Endothelial cell of hepatic sinusoid (primary cell): ENCODE measurements around the gene PRRT3.

Source experiments
- in situ Hi-C: cut with HindIII; loops from 2 replicates; pipeline ENCODE4 v1.10.0; 2017; ENCODE audit warnings: low sequenced_read_pairs

Gene PRRT3

DNA sequence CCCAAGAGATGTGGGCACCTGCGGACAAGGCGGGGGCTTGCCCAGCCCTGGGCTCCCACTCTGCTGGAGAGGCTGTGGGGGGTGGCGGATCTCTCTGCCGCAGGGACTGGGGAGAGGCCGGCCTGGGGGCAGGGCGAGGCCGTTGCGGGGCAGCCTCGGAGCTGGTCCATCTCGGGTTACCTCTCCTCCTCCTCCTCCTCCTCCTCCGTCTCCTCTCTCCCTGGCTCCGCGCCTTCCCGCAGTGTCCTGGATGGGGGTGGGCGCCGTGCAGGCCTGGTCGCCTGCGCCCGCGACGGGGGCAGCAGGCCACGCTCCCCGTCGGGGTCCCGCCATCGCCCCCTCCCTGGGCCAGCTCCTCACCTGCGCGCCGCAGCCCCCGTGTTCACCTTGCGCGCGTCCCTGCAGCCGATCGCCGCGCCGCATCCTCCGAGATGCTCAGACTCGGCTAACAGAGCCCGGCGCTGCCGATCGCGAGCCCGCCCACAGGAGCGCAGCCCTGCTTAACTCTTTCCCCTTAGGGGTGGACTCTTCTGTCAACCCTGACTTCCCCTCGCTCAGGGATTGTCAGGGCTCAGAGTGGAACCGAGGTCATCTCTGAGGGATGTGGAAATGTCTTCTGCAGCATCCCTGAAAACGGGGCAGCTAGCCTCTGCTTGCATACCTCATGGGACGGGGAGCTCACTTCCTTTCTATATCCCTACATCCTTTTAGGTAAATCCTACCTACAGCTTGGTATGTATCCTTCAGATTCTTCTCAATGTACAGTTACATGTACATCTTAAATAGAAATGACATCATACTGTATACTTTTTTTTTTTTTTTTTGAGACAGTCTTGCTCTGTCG, at the start of gene PRRT3:
Gene PRRT3, minus strand, starts transcription at position 447 of the 844 bp plus-strand sequence. CDS start 2,293 bp downstream, outside the sequence.
- in situ Hi-C loops, result no loop called here

DNA sequence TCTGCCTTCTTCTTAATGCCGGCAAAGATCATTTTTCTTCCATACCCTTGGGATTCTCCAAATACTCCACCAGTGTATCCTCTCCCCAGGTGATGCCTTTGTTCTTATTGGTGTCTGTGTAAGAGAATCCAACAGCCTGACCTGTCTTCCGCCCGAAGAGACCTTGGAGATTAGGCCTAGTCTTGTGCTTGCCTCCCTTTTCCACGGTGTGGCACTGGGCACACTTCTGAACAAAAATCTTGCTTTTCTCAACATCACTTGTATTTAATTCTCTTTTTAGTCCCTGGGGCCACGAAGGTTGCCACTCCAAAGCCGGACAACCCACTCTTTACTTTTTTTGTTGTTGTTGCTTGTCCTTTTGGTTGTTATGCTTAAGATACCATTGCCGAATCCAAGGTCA, 48.5 kb upstream of the PRRT3 start:
- in situ Hi-C loops, result no loop called here

DNA sequence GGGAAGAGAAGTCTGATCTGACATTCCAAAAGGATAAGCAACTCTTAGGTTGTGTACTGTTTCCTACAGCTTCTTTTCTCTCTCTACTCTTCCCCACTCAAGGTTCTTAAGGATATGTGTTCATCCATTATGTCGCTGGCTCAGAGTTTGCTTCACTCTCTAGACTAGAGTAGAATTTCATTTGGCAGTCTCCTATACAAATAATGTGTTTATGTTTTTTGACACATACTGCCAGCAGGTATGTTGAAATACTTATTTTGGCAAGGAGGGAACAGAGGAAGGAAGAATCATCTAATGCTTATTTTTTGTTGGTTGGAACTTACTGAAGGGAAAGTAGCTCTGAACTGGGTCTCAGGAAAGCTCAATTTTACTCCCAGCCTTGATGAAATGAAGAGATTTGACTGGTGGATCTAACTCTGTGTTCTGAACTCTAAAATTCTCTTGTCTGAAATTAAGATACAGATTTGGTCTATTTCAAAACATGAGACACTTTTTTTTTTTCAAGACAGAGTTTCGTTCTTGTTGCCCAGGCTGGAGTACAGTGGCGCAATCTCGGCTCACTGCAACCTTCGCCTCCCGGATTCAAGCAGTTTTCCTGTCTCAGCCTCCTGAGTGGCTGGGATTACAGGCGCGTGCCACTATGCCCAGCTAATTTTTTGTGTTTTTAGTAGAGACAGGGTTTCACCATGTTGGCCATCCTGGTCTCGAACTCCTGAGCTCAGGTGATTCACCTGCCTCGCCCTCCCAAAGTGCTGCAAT, 42.1 kb upstream of the PRRT3 start:
- in situ Hi-C loops, result no loop called here

DNA sequence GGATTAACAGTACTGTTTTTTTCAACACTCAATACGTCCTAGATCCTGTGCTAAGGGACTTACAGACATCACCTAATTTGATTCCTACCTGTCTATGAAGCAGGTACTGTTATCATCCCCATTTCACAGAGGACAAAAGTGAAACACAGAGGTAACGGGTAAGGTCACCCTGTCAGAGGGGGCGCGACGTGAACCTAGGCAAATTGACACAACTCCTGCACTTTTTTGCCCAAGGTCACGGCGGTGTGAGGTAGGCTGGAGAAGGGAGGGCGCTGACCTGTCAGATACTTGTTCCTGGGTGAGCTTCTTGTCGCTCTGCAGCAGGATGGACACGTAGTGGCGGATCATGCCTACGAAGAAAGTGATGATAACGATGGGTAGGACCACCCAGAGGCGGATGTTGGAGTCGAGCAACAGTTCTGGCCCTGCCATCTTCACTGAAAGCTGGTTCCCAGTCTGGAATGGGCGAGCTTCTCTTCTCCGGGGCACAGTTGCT, 34.1 kb upstream of the PRRT3 start:
- in situ Hi-C loops, result no loop called here

DNA sequence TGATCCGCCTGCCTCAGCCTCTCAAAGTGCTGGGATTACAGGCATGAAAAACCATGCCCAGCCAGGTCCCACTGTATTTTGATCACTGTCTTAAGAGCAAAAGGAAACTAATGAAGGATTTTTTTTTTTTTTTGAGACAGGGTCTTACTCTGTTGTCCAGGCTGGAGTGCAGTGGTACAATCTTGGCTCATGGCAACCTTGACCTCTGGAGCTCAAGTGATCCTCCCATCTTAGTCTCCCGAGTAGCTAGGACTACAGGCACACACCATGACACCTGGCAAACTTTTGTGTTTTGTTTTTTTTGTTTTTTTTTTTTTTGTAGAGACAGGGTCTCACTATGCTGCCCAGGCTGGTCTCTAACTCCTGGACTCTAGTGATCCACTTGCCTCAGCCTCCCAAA, 28.0 kb upstream of the PRRT3 start:
- in situ Hi-C loops, result no loop called here

DNA sequence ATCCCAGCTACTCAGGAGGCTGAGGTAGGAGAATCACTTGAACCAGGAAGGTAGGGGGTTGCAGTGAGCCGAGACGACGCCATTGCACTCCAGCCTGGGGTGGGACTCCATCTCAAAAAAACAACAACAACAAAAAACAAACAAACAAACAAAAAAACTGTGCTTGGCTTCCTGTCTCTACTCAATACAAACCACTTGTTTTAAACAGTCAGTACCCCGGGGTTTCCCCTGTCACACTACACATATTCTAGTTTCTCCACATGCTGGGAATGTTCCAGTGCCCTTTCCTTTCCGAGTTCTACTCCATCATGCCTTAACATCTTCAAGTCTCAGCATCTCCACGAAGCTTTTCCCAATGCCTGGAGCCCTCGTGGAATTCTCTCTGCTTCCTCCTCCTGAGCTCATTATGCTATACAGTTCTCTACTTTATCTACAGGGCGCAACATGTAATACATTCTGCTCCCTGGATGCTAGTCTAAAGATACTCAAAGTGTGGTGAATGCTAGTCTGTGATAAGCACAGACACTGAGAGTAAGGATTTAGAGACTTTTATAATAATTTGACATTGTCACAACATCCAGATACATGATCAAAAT, 26.6 kb upstream of the PRRT3 start:
- in situ Hi-C loops, result no loop called here

DNA sequence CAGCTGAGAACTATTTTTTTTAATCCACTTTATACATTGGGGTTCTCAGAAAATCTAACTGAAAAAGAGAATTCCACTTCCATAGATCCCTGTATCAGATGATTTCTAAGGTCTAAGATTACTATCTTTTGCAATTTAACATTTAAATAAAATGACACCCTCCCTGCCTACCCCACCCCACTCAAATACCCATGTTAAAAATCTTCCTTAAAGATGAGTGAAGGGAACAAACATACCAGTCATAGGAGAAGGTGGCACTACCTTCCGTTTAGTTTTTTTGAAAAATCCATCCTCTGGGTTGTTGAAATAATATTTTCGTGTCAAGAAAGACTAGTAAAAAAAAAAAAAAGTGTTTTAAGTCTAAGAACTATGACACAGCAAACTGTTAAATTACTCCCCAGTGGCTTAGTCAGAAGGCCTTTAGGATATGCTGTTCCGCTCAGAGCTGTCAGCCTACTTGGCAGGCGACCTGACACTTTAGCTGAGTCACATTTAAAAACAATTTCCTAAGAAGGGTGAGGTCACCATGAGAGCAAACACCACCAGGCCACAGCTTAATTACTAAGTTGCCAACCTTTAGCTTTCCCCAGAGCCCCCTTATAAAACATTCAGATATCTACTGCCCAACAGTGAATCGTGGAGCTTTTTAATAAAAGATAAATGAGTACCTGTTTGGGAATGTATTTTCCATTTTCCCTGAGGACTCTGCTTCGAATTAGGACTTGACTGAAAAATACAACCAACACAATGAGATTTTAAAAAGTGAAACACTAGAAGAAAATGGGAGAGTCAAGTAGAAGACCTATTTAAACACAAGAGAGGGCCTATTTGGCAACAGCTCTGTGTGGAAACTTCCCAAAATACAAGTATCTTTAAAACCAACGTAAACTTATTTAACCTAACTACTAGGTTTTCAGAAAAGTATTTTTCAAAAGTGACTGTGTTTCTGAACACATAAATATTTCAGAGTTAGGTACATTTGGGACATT, 24.8 kb upstream of the PRRT3 start:
- in situ Hi-C loops, result no loop called here

DNA sequence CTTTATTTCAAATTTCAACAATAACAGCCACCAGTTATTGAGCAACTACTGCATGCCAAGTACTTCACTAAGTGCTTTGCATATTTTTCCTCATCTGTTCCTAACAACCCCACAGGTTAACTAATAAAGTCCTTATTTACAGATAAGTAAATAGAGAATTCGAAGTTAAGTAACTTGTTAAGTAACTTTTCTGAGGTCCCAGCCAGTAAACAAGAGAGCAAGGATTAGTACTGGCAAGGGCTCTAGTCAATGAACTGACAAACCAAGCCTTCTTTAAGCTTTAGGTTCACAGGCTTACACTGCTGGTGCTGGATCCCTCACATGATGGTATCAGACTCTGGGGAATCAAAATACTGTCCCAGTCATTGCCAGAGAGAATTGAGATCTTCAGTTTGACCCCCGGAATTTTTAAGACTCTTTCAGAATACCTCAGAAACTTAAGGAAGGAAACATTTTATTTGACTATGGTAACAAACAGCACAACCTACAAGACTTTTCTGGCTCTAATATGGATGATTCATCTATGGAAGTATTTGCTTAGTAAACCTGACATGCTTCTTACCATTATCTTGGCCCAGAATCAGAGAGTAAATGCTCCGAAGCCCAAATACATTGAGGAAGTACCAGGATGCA, 17.9 kb upstream of the PRRT3 start:
- in situ Hi-C loops, result loop anchor here (5.0 kb wide), 1 partner anchor 292 kb away; no protein-coding TSS in a partner anchor

DNA sequence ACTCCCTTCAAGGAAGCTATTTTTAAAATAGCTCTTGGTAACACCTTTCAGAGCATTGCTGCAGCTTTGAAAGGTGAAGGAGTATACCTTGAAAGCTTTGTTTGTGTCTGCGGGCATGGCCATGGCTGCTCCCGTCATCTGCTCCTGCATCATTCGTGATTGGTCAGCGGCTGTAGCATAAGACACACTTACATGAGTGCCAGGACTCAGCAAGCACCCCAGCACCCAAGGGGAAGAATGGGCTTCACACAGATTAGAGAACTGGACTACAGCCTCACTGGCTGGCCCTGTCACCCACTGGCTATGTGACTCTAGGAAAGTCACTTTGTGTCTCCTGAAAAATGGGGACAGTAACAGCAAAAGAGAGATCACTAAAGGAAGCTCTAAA, 17.4 kb upstream of the PRRT3 start:
- in situ Hi-C loops, result loop anchor here (5.0 kb wide), 2 partner anchors 63 to 293 kb away; no protein-coding TSS in a partner anchor

DNA sequence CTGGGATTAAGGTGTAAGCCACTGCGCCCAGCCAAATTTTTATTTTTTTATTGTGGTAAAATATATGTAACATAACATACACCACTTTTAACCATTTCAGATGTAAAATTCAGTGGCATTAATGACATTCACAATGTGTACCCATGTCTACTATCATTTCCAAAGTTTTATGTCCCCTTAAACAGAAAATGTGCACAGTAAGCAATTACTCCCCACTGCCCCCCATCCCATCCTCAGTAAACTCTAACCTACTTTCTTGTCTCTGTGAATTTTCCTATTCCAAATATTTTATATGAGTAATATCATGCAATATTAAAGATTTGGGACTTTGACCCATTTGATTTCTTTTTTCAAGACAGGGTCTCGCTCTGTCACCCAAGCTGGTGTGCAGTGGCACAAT, 14.6 kb upstream of the PRRT3 start:
- in situ Hi-C loops, result loop anchor here (5.0 kb wide), 1 partner anchor 65 kb away; no protein-coding TSS in a partner anchor

DNA sequence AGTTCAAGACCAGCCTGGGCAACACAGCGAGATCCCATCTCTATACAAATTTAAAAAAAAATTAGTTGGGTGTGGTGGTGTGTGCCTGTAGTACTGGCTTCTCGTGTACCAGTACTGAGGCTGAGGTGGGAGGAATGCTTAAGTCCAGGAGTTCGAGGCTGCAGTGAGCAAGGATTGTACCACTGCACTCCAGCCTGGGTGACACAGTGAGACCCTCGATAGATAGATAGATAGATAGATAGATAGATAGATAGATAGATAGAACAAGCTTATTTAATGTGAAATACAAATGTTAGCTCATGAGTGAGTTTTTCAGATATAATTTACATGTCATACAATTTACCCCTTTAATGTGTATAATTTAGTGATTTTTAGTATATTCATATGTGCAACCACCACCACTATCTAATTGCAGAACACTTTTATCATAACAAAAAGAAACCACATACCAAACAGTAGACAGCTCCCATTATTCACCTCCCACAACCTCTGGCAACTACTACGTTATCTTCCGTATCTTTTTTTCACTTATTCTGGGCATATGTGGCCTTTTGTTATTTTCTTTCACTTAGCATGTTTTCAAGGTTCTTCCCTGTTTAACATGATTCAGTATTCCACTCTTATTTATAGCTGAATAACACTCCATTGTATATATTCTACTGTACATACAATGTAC, 13.1 kb upstream of the PRRT3 start:
- in situ Hi-C loops, result loop anchor here (5.0 kb wide), 1 partner anchor 67 kb away; no protein-coding TSS in a partner anchor

DNA sequence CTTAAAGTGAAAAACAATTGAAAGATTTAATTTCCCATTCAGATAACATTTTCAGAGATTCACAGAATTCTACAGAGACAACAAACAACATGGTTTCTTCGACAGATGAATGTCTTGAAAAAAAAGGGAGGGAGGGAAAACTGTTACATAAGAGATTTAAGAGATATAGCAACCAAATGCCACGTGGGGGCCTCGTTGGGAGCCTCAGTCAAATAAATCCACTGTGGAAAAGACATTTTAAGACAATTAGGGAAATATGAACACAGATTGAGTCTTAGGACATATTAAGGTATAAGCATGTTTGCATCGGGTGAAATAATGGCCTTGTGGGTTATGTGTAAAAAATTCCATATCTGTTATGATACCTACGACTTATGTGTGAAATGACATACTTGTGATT, 5.0 kb upstream of the PRRT3 start:
- in situ Hi-C loops, result no loop called here

DNA sequence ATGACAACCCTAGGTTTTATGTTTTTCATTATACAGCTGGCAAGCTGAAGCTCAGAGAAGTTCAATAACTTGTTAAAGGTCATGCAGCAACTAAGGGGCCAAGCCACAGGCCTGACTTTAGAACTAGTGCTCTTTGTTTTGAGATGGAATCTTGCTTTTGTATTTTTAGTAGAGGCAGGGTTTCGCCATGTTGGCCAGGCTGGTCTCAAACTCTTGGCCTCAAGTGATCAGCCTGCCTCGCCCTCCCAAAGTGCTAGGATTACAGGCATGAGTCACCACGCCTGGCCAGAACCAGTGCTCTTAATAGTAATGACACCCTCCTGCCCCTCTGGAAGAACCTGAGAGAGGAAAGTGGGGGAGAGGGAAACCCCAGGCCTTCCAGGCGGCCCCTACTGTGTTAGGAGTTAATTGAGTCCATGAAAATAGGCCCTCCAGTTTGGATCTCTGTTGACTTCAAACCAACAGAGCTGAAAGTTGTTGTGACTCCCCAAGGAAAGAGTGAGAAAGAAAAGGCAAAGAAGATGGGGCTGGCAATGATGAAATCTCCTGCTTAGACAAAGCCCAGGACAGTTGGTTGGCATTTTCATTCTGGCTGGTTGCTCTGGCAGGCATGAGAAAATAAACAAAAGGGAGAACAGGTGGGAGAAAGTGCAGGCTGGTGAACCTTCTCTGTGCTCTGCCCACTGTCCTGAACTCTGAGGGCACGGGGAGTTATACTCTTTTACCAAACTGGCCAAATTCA, 3.6 kb upstream of the PRRT3 start:
- in situ Hi-C loops, result no loop called here

DNA sequence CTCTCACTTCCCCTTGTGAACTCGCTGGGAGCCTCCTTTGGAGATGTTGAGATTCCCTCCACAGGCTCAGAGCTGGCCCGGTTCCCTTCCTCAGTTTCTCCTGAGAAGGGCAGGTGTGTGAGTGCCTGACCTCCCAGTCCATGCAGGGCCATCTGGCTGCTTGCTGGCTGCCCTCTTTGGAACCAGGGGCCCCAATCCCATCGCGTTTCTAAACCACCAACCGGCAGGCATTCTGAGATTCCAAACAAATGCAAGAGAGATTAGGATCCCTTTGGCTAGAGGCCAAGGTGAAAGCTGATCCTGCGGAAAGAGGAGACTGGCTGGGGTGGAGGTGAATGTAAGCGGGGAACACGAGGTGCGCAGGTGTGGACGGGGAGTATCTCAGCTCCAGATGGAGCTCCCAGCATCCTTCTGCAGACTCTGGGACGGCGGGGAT, 2.9 kb upstream of the PRRT3 start:
- in situ Hi-C loops, result no loop called here

DNA sequence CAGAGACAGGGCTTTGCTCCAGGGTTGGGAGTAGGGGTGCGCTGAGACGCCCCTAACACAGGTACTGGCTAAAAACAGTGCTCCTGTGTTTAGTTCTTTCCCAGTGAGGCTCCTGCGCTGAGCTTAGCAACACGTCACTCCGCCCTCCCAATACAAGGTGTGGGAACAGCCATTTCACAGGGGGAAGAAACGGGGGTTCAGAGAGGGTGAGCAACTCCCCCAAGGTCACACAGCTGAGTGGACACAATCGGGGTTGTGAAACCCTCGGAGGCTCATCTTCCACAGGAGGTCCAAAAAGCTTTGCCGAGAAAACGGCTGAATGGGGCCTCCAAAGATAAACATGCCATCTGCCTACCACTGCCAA, 628 bp downstream of the PRRT3 start:
- in situ Hi-C loops, result no loop called here

DNA sequence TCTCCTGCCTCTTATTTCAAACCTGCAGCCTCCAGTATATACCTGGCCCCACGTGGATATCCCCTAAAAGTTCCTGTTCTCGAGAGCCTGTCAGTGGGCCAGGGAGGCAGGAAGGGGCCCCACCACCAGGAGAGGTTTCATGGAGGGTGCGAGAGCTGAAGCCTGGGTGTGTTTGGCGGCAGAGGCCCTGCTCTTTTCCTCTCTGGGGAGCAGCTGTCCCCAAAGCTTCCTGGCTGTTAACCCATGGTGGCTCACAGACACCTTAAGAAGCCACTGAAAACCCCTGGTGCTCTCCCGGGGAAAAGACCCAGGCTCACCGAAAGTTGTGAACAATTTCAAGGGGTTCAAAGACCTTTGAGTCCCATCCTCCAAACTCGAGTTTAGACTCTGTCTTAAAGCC, 1.1 kb downstream of the PRRT3 start:
- in situ Hi-C loops, result no loop called here

DNA sequence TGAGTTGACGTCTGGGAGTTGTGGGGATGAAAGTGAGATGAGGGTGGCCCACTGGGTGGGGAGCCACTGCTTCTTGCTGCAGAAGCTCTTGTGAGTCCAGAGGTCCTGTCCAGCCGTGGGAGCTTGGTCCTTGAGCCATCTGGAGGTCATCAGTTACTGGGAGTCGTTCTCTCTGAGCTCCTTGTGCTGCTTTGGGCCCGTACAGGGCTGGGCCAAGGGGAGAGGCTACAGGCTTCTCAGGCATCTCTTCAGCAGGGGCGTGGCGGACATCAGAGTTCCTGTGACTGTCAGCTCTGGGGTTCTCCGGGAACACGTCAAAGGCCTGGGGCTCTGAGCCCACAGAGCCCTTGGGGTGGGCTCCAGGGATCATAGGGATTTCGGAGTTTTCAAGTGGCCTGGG, 2.6 kb downstream of the PRRT3 start:
- in situ Hi-C loops, result no loop called here

DNA sequence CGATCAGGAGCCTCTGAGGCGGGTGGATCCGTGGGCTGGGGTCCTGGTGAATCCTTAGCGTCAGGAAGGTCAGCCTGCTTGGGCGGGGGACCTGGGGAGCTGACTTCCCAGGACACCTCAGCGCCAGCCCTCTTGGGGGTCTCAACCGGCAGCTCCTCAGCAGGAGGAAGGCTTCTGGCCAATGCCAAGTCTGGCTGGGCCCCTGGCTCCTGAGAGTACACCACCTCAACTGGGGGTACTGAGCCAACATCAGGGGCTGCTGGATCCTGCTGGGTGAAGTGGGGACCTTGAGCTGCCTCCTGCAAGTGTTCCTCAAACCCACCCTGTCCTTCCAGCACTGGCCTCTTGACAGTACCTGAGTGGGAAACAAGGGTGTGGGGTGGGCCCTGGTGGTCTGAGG, 3.1 kb downstream of the PRRT3 start:
- in situ Hi-C loops, result no loop called here
